ENCODE results near the gene INPP5K. TPM values are rescaled to one million over a fixed set of nuclear protein-coding genes. Genes with fewer than 3 reads are reported as not detected.
"Not testable (repeated sequence)": the region's sequence is repeated elsewhere in the genome, so short reads cannot be mapped to it uniquely, and the experiment has no call there.

INPP5K gene
- total RNA-seq, 6 experiments from 2014 or later = 12.7 to 22.6 (median 18.2) TPM

DNA sequence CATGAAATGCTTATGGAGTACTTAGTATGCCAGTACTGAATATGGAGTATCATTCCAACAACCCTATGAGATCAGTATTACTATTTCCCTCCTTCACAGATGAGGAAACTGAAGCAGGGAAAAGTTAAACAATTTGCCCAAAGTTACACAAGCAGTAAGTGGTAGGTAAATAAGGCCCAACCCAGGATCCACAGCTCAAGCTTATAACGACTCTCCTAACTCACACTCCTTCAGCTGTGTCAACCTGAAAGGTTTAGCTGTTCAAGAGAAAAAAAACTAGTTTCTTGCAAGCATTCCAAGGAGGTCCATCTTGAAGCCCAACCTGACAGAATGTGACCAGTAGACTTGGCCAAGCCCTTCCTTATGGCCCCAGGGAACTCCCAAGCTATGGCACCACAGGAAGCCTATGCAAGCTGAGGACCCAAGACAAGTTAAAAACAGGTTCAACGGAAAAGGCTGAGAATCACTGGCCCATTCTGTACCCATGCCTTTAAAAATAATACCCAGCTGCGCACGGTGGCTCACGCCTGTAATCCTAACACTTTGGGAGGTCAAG is 66.9 kb downstream of the INPP5K start:
- no peaks in the 10 kb centered on the region for H3K27me3 ChIP-seq
- no peak overlapping the region for H3K27ac ChIP-seq
- H3K36me3 ChIP-seq = no peaks in the 10 kb centered on the region
- WGBS (ENCODE audit: insufficient coverage, low coverage, low lambda C conversion rate, missing lambda C conversion rate) = 78% methylated on average over 5 of the region's 5 CpGs
- peak in 1 of 4 donors; percentile 12 for ATAC-seq
- no peak overlapping the region for H3K4me3 ChIP-seq
- H3K4me1 ChIP-seq = peaks cover 0 to 22% (median 9%) of the 10 kb centered on the region in 4 donors
- DNase-seq = no peak
- intact Hi-C loops (cut with DNase I) = loop anchor here in 1 of 2 donors (10.0 kb wide), 1 partner anchor 85 kb away; no protein-coding TSS in a partner anchor
- H3K9me3 ChIP-seq = no peaks in the 10 kb centered on the region
- TF ChIP-seq, protein P1, sequence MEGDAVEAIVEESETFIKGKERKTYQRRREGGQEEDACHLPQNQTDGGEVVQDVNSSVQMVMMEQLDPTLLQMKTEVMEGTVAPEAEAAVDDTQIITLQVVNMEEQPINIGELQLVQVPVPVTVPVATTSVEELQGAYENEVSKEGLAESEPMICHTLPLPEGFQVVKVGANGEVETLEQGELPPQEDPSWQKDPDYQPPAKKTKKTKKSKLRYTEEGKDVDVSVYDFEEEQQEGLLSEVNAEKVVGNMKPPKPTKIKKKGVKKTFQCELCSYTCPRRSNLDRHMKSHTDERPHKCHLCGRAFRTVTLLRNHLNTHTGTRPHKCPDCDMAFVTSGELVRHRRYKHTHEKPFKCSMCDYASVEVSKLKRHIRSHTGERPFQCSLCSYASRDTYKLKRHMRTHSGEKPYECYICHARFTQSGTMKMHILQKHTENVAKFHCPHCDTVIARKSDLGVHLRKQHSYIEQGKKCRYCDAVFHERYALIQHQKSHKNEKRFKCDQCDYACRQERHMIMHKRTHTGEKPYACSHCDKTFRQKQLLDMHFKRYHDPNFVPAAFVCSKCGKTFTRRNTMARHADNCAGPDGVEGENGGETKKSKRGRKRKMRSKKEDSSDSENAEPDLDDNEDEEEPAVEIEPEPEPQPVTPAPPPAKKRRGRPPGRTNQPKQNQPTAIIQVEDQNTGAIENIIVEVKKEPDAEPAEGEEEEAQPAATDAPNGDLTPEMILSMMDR (IDR thresholded peaks at IDR 0.05) = no peak
- no peak for TF ChIP-seq POLR2A (IDR thresholded peaks at IDR 0.05)

DNA sequence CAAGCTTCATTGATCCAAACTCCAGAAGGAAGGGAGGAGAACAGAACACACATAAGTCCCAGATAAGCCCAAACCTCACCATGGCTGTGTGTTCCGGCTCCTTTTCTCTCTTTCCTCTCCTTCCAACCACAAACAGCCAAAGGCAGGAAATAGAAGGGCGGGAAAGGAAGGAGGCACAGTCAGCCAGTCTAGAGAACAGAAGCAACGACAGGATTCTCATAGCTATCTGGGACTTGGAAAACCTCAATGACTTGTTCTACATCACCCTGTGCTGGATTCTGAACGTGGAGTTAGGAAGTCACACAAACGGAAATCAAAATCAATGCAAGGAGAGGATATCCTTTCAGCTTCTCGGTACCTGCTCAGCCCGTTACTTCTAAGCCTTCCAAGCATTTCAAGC is 69.4 kb downstream of the INPP5K start:
- TF ChIP-seq POLR2A (IDR thresholded peaks at IDR 0.05) = no peak
- TF ChIP-seq, protein P1 (IDR thresholded peaks at IDR 0.05) = no peak
- H3K36me3 ChIP-seq = no peaks in the 10 kb centered on the region
- no peaks in the 10 kb centered on the region for H3K4me1 ChIP-seq
- no peaks in the 10 kb centered on the region for H3K27me3 ChIP-seq
- H3K27ac ChIP-seq = peak overlapping the region in 1 of 3 donors; percentile 18
- no peak overlapping the region for H3K4me3 ChIP-seq
- H3K9me3 ChIP-seq = no peaks in the 10 kb centered on the region
- ATAC-seq = peak; percentile 52 to 75 (median 64)
- WGBS (ENCODE audit: insufficient coverage, low coverage, low lambda C conversion rate, missing lambda C conversion rate) = 54% methylated on average over 7 of the region's 7 CpGs
- intact Hi-C loops (cut with DNase I) = loop anchor here in 1 of 2 donors (10.0 kb wide), 1 partner anchor 82 kb away; no protein-coding TSS in a partner anchor
- no peak for DNase-seq

DNA sequence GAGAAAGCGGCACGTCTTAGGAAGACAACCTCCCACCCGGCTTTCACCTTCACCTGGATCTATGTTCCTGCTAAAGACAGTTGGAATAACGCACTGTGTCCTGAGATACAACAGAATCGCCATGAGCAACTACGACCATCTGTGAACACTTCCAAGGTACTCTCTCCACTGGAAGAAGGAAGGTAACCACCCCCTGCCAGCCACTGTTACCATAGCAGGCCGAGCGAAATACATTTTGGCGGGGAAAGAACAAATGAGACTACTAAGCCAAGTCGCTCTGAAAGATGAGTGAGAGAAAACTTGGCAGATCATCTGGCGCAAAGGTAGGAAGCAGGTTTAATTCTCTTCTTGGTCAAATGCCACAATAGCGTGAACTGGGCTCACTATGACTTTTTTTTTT is 70.2 kb downstream of the INPP5K start:
- Histone ChIP-seq H3K4me1 (no peaks in the 10 kb centered on the region), H3K27me3 (no peaks in the 10 kb centered on the region), H3K4me3 (no peak overlapping the region), H3K27ac (no peak overlapping the region), H3K9me3 (no peaks in the 10 kb centered on the region), H3K36me3 (no peaks in the 10 kb centered on the region)
- intact Hi-C loops (cut with DNase I) = loop anchor here in 1 of 2 donors (10.0 kb wide), 1 partner anchor 81 kb away; no protein-coding TSS in a partner anchor
- ATAC-seq (no peak), DNase-seq (no peak)
- no peak for TF ChIP-seq POLR2A (IDR thresholded peaks at IDR 0.05)
- TF ChIP-seq, protein P1 (IDR thresholded peaks at IDR 0.05) = no peak
- WGBS (ENCODE audit: insufficient coverage, low coverage, low lambda C conversion rate, missing lambda C conversion rate) = 73% methylated on average over 6 of the region's 12 CpGs

DNA sequence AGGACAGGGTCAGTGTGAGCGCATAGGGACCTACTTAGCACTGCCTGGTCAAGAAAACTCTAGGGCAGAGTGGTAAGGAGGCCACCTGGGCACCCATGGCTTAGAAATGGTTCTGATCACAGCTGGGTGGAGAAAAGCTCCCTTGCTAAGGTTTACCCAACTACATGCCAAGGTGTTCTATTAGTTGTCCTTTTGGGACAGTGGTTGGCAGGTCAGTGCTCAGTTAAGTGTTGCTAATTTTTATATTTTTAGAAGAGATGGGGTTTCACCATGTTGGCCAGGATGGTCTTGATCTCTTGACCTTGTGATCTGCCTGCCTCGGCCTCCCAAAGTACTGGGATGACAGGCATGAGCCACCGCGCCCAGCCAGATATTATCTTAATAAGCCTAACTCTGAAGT is 70.7 kb downstream of the INPP5K start:
- not testable (repeated sequence) for H3K4me1 ChIP-seq, ATAC-seq, H3K36me3 ChIP-seq, DNase-seq, H3K27ac ChIP-seq, H3K27me3 ChIP-seq, H3K9me3 ChIP-seq, H3K4me3 ChIP-seq
- intact Hi-C loops (cut with DNase I) = loop anchor here in 1 of 2 donors (10.0 kb wide), 1 partner anchor 81 kb away; no protein-coding TSS in a partner anchor
- 100% methylated on average over 3 of the region's 4 CpGs for WGBS (ENCODE audit: insufficient coverage, low coverage, low lambda C conversion rate, missing lambda C conversion rate)

Other genes with a start within 250 kb of the INPP5K start
- not detected for gene BHLHA9, start 246.2 kb downstream of the INPP5K start, total RNA-seq
- not detected for gene TRARG1, start 236.9 kb downstream of the INPP5K start, total RNA-seq
- gene YWHAE, start 116.4 kb downstream of the INPP5K start, total RNA-seq = 100 to 1,000 TPM; 167 to 446 (median 217) TPM
- 10 to 100 TPM; 33.9 to 58.6 (median 47.6) TPM for gene CRK, start 60.4 kb downstream of the INPP5K start, total RNA-seq
- gene MYO1C, start 23.9 kb downstream of the INPP5K start, total RNA-seq = 10 to 100 TPM; 56.6 to 94.7 (median 68.3) TPM
- 10 to 100 TPM; 24.0 to 43.4 (median 29.8) TPM for gene PITPNA, start 46.2 kb upstream of the INPP5K start, total RNA-seq
- gene SLC43A2, start 112.2 kb upstream of the INPP5K start, total RNA-seq = 1 to 10 TPM; 1.4 to 8.9 (median 5.1) TPM
- gene SCARF1, start 129.1 kb upstream of the INPP5K start, total RNA-seq = 10 to 100 TPM in 2 of 6 experiments, 1 to 10 TPM in 4; 6.9 to 16.9 (median 8.4) TPM
- 10 to 100 TPM; 14.6 to 47.3 (median 23.9) TPM for gene RILP, start 133.3 kb upstream of the INPP5K start, total RNA-seq
- 100 to 1,000 TPM in 3 of 6 experiments, 10 to 100 TPM in 3; 79.3 to 116 (median 102) TPM for gene PRPF8, start 168.3 kb upstream of the INPP5K start, total RNA-seq
- 10 to 100 TPM in 1 of 6 experiments, 1 to 10 TPM in 5; 2.5 to 17.7 (median 3.7) TPM for gene TLCD2, start 193.8 kb upstream of the INPP5K start, total RNA-seq
- 10 to 100 TPM; 23.0 to 27.2 (median 23.9) TPM for gene WDR81, start 208.1 kb upstream of the INPP5K start, total RNA-seq
- gene SERPINF2, start 226.3 kb upstream of the INPP5K start, total RNA-seq = 1,000 to 10,000 TPM; 1,040 to 1,391 (median 1,137) TPM
- 1,000 to 10,000 TPM in 2 of 6 experiments, 100 to 1,000 TPM in 4; 621 to 1,110 (median 800) TPM for gene SERPINF1, start 245.4 kb upstream of the INPP5K start, total RNA-seq

All from right lobe of liver (tissue), 6 donors.